Heart left ventricle (tissue), 16 donors: ENCODE results near the gene ESPNL. TPM values are rescaled to one million over a fixed set of nuclear protein-coding genes. Genes with fewer than 3 reads are reported as not detected.

Experiments
- ATAC-seq, 4 donors: fragments of 200-7000 bp; cut with Tn5 transposase; one replicate each; pipeline ENCODE4 v1.9.1; 2020 to 2022; ENCODE audit warnings: moderate library complexity in 4 of 4, mild to moderate bottlenecking in 3 of 4, moderate number of reproducible peaks in 1 of 4
- DNase-seq, 5 donors: peaks; one replicate each; pipeline ENCODE4 v3.0.0-alpha.2; 2020
- H3K27ac ChIP-seq, 12 donors: fragments of 200-600 bp; sonication (generic) in 4 of 12; one replicate each; pipeline versions ENCODE4 v1.5.0 to v1.8.0; 2016 to 2022; ENCODE audit warnings: mild to moderate bottlenecking in 2 of 12
- H3K27me3 ChIP-seq, 9 donors: fragments of 200-600 bp; sonication (generic) in 2 of 9; one replicate each; pipeline versions ENCODE4 v1.5.1 to v1.8.0; 2016 to 2022; ENCODE audit warnings: mild to moderate bottlenecking in 3 of 9
- H3K36me3 ChIP-seq, 9 donors: fragments of 200-600 bp; sonication (generic) in 2 of 9; one replicate each; pipeline versions ENCODE4 v1.5.0 to v1.8.0; 2018 to 2022; ENCODE audit warnings: mild to moderate bottlenecking in 2 of 9
- H3K4me1 ChIP-seq, 12 donors: fragments of 200-600 bp; sonication (generic) in 4 of 12; one replicate each; pipeline versions ENCODE4 v1.5.0 to v1.8.0; 2016 to 2022; ENCODE audit warnings: mild to moderate bottlenecking in 3 of 12
- H3K4me3 ChIP-seq, 12 donors: fragments of 200-600 bp; sonication (generic) in 4 of 12; one replicate each; pipeline versions ENCODE4 v1.5.0 to v1.8.0; 2017 to 2022; ENCODE audit warnings: mild to moderate bottlenecking in 9 of 12, moderate library complexity in 4 of 12
- H3K9me3 ChIP-seq, 12 donors: fragments of 200-600 bp; sonication (generic) in 4 of 12; one replicate each; pipeline versions ENCODE4 v1.5.0 to v1.8.0; 2016 to 2022; ENCODE audit warnings: mild to moderate bottlenecking in 1 of 12
- POLR2A ChIP-seq, 2 donors: fragments of 450-650 bp; IDR thresholded peaks; one replicate each; pipeline ENCODE4 v1.6.1; 2017; ENCODE audit warnings: antibody characterized with exemption in 2 of 2, mild to moderate bottlenecking in 2 of 2, moderate library complexity in 2 of 2
- WGBS, 4 donors: extraction: QIAGEN DNeasy Blood & Tissue Kit in 2 of 4; methylation state at CpG; one replicate each; pipeline versions ENCODE4 v1.1.5 to v1.1.7; 2013 to 2018; 5-methylcytosine and 5-hydroxymethylcytosine counted together
- intact Hi-C, 10 donors: fragments of 100-400 bp; cut with DNase I; formaldehyde crosslinking; loops; one replicate each; pipeline versions ENCODE4 v1.11.1 to v1.14.2; 2022
- polyA plus RNA-seq, 2 donors: library from polyadenylated mRNA; stranded (reverse); fragments of 200-250 nt; gene quantifications; one replicate each; pipeline ENCODE4 v1.2.3, GENCODE V29; 2013
- total RNA-seq, 9 donors: library from RNA; depleted of rRNA in 2 of 9; stranded (reverse); fragments of >200 nt in 2 of 9; fragmentation: NEBNext Ultra II Directional in 3 of 9; extraction: Animal tissue kit (Norgen Biotek cat#: 25700) in 3 of 9; gene quantifications; one replicate each; pipeline versions ENCODE4 v1.1.0 to v1.2.4, GENCODE V29; 2016 to 2023
- TF ChIP-seq, protein P1 (sequence below), 12 donors: fragments of 200-600 bp; sonication (generic) in 4 of 12; IDR thresholded peaks; one replicate each; pipeline versions ENCODE4 v1.5.0 to v1.8.0; 2018 to 2022; ENCODE audit warnings: antibody characterized with exemption in 12 of 12, mild to moderate bottlenecking in 5 of 12
- donor health status: ischemic (EF 13 %, LVEDD 7.1; RV severe dilation, severe dysfunction).
- donor health status: healthy with polysubstance abuse.
- donor health status: DM: no; HTN: yes; CAD: no.
- donor health status: DM: no; HTN: no; CAD: no.
- donor health status: ischemic (EF 25% LVEDD 6.9; RV normal size, moderate dysfunction).
- donor health status: ischemic (EF 25% LVEDD 5.7; RV mildly dilated, moderate dysfunction).
- donor health status: healthy.
- donor health status: DM: yes; HTN: yes; CAD: no.
- donor health status: ischemic (EF 35%, LVEDD 5.7; RV mildly dilated, moderate dysfunction).
- donor health status: nonischemic (EF 11% LVEDD 7.7; RV severe dilation, severe dysfunction).
- donor health status: DM: yes; HTN: yes; CAD: no.
- donor health status: PGD.
- donor health status: ischemic (EF 29% LVEDD 5.4; RV normal size, mild dysfunction).
- donor health status: nonischemic (EF 23%, LVEDD 6.1; RV moderate dilation, normal function).

ESPNL gene
- total and polyA plus RNA-seq, 11 donors = 0.05 to 1.2 (median 0.27) TPM; not detected in 2

DNA sequence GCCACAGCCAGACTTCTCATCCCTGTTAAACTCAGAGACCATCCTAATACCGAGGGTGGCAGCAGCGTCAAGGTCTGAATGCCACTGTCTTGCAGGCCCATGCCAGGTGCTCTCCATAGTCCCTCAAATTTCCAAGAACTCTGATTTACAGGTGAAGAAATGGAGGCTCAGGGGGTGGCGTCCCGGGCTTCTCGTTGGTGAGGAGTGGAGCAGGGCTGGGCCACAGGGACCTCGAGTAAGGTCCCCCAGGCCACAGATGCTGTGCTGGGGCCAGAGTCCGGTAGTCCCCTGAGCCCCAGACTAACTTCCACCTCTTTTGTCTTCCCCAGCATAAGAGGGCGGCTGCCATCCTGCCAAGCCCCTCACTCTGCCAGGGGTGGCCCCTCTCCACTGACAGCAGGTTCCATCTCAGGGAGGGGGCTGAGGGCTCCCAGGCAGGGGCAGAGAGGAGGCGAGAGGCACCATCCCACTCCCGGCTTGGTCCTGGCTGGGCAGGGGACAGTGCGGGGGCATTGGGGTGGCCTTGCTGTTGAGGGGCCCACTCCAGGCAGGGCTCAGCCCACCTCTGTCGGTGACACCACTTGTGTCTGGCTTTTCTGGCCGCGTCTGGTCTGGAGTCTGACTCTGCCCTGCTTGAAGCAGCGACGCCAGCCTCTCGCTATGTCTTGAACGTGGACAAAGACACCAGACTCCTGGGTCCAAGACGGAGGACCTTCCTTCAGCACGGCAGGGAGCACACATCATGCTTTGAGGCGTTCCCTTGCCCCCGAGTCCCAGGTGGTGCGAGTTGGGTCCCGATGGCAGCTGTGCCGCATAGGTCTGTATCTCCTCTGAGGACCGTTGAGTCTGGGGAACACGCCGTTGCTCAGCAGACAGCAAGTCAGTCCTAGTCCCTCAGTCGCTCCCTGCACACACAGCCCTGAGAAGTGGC, 22.4 kb downstream of the ESPNL start:
- no peak for TF ChIP-seq POLR2A (IDR thresholded peaks at IDR 0.05)
- TF ChIP-seq, protein P1, sequence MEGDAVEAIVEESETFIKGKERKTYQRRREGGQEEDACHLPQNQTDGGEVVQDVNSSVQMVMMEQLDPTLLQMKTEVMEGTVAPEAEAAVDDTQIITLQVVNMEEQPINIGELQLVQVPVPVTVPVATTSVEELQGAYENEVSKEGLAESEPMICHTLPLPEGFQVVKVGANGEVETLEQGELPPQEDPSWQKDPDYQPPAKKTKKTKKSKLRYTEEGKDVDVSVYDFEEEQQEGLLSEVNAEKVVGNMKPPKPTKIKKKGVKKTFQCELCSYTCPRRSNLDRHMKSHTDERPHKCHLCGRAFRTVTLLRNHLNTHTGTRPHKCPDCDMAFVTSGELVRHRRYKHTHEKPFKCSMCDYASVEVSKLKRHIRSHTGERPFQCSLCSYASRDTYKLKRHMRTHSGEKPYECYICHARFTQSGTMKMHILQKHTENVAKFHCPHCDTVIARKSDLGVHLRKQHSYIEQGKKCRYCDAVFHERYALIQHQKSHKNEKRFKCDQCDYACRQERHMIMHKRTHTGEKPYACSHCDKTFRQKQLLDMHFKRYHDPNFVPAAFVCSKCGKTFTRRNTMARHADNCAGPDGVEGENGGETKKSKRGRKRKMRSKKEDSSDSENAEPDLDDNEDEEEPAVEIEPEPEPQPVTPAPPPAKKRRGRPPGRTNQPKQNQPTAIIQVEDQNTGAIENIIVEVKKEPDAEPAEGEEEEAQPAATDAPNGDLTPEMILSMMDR (IDR thresholded peaks at IDR 0.05) = no peak
- DNase-seq = peak in 2 of 5 donors; percentile 18 to 47
- intact Hi-C loops = no loop called here
- Histone ChIP-seq H3K9me3 (no peaks in the 10 kb centered on the region), H3K4me1 (peaks cover 0 to 14% (median 0%) of the 10 kb centered on the region in 12 donors), H3K27me3 (peaks cover 0 to 3% (median 0%) of the 10 kb centered on the region in 9 donors), H3K27ac (no peak overlapping the region), H3K4me3 (no peak overlapping the region), H3K36me3 (no peaks in the 10 kb centered on the region)
- 83 to 89% (median 86%) methylated on average over 25 to 29 of the region's 29 CpGs for WGBS, 4 donors
- ATAC-seq = no peak

DNA sequence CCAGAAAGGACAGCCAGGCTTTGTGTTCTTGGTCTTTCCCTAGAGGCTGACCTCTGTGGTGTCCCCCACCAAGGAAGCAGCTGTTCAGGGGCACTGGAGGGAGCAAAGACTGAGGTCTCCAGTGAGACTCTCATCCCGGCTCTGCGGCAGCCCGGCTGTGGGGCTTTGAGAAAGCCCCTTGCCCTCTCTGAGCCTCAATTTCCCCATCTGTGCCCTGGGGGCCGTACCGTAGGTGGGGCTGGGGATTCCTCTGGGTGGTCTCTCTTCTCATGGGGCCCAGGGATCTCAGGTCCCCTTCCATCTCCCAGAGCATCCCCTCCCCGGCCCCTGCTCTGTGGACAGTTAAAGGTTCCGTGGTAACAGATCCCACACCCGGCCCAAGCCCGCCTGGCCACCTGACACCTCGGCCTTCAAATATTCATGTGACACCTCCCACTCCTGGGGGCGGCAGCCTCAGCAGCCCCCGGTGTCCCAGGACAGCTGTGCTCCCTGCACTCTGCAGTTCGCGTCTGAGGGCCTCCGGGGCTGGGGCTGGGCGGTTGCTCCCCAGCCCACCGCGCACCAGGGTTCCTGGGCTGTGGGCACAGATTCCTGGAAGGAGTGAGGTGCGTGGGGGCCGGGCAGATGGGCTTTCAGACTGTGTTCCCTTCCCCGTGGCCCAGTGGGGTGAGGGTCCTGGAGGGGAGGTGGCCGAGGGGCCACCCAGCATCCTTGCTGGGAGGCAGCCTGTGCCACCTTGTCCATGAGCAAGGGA, 23.3 kb downstream of the ESPNL start:
- WGBS, 4 donors = 82 to 86% (median 84%) methylated on average over 15 to 22 of the region's 22 CpGs
- no peaks in the 10 kb centered on the region for H3K27me3 ChIP-seq
- no peak overlapping the region for H3K27ac ChIP-seq
- DNase-seq (peak in 2 of 5 donors; percentile 20 to 56), ATAC-seq (no peak)
- no peaks in the 10 kb centered on the region for H3K36me3 ChIP-seq
- H3K9me3 ChIP-seq = no peaks in the 10 kb centered on the region
- intact Hi-C loops = no loop called here
- no peak overlapping the region for H3K4me3 ChIP-seq
- peaks cover 0 to 14% (median 0%) of the 10 kb centered on the region in 12 donors for H3K4me1 ChIP-seq
- TF ChIP-seq POLR2A (IDR thresholded peaks at IDR 0.05) = no peak

DNA sequence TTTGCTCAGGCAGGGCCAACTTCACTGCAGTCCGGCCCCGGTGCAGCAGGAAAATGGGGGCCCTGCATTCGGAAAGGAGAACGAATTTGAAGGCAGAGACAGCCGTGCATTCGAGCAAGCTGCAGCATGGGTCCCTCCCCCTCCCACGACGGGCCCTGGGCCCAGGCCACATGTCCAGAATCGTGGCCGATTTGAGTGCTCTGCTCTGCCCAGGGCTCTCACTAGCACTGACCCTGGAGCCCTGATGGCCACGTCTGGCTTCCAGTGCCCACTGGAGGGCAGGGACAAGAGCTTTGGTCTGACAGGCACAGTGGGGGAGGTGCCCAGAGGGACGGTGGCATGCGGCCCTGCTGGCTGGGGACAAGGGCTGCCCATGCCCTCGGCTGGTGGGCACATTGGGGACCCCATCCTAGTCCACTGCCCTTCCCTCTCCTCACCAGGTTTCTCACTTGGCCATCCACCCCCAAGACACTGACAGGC, 23.9 kb downstream of the ESPNL start:
- ATAC-seq (no peak), DNase-seq (peak in 2 of 5 donors; percentile 11 to 49)
- Histone ChIP-seq H3K4me3 (no peak overlapping the region), H3K36me3 (no peaks in the 10 kb centered on the region), H3K27me3 (no peaks in the 10 kb centered on the region), H3K9me3 (no peaks in the 10 kb centered on the region), H3K27ac (no peak overlapping the region), H3K4me1 (peaks cover 0 to 14% (median 0%) of the 10 kb centered on the region in 12 donors)
- intact Hi-C loops = no loop called here
- 74 to 84% (median 76%) methylated on average over 8 to 14 of the region's 14 CpGs for WGBS, 4 donors
- TF ChIP-seq, protein P1 (IDR thresholded peaks at IDR 0.05) = no peak
- no peak for TF ChIP-seq POLR2A (IDR thresholded peaks at IDR 0.05)

DNA sequence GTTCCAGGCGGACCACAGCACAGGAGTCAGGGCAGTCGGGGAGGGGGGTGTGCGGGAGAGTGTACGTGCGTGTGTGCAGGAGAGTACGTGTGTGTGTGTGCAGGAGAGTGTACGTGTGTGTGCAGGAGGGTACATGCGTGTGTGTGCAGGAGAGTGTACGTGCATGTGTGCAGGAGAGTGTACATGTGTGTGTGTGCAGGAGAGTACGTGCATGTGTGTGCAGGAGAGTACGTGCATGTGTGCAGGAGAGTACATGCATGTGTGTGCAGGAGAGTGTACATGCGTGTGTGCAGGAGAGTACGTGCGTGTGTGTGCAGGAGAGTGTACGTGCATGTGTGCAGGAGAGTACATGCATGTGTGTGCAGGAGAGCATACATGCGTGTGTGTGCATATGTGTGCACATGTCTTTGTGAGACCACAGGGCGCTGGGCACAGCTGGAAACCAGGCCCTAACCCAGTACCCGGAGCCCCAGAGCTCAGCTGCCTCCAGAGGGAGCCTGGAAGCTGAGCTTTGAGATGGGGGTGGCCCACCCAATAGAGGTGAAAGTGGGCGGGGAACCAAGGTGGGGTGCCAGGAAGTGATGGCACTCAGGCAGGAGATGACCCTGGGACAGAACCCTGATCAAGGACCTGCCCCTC, 24.5 kb downstream of the ESPNL start:
- DNase-seq (peak in 2 of 5 donors; percentile 5 to 52), ATAC-seq (no peak)
- Histone ChIP-seq H3K4me3 (no peak overlapping the region), H3K4me1 (peaks cover 0 to 14% (median 0%) of the 10 kb centered on the region in 12 donors), H3K27ac (no peak overlapping the region), H3K27me3 (no peaks in the 10 kb centered on the region), H3K9me3 (no peaks in the 10 kb centered on the region), H3K36me3 (no peaks in the 10 kb centered on the region)
- WGBS, 4 donors = 87 to 95% (median 90%) methylated on average over 19 of the region's 19 CpGs
- no peak for TF ChIP-seq POLR2A (IDR thresholded peaks at IDR 0.05)
- TF ChIP-seq, protein P1 (IDR thresholded peaks at IDR 0.05) = no peak
- intact Hi-C loops = no loop called here
